Measurements from ENCODE around the gene ARL4A. TPM values are rescaled to one million over a fixed set of nuclear protein-coding genes. Genes with fewer than 3 reads are reported as not detected.
"Not testable (repeated sequence)": the region's sequence is repeated elsewhere in the genome, so short reads cannot be mapped to it uniquely, and the experiment has no call there.

Gene ARL4A
- total RNA-seq, 1 donor: 129 TPM

- H3K9me3 ChIP-seq (ENCODE audit: low read depth, low read length): no peaks in the 10 kb centered on the region
- peaks cover 15% of the 10 kb centered on the region for H3K4me1 ChIP-seq (ENCODE audit: insufficient read depth, low read length)
- H3K4me3 ChIP-seq (ENCODE audit: low read length): peak overlapping the region; percentile 78
- no peaks in the 10 kb centered on the region for H3K27me3 ChIP-seq (ENCODE audit: insufficient read depth, low read length)
Measured at GRCh38 chr7:12686234-12686890, 1.1 kb upstream of the ARL4A start.

GRCh38 chr7:12687718-12688171, 312 bp downstream of the ARL4A start:
- peak overlapping the region; percentile 78 for H3K4me3 ChIP-seq (ENCODE audit: low read length)
- no peaks in the 10 kb centered on the region for H3K9me3 ChIP-seq (ENCODE audit: low read depth, low read length)
- peaks cover 15% of the 10 kb centered on the region for H3K4me1 ChIP-seq (ENCODE audit: insufficient read depth, low read length)
- H3K27me3 ChIP-seq (ENCODE audit: insufficient read depth, low read length): no peaks in the 10 kb centered on the region

GRCh38 chr7:12688485-12689170, 1.2 kb downstream of the ARL4A start:
- H3K9me3 ChIP-seq (ENCODE audit: low read depth, low read length); H3K4me3 ChIP-seq (ENCODE audit: low read length); H3K27me3 ChIP-seq (ENCODE audit: insufficient read depth, low read length): not testable (repeated sequence)
- peaks cover 15% of the 10 kb centered on the region for H3K4me1 ChIP-seq (ENCODE audit: insufficient read depth, low read length)

GRCh38 chr7:12689451-12689850, 2.0 kb downstream of the ARL4A start:
- no peaks in the 10 kb centered on the region for H3K9me3 ChIP-seq (ENCODE audit: low read depth, low read length)

GRCh38 chr7:12690041-12690878, 2.8 kb downstream of the ARL4A start:
- peaks cover 15% of the 10 kb centered on the region for H3K4me1 ChIP-seq (ENCODE audit: insufficient read depth, low read length)
- no peak overlapping the region for H3K4me3 ChIP-seq (ENCODE audit: low read length)
- no peaks in the 10 kb centered on the region for H3K9me3 ChIP-seq (ENCODE audit: low read depth, low read length)
- H3K27me3 ChIP-seq (ENCODE audit: insufficient read depth, low read length): no peaks in the 10 kb centered on the region

More at GRCh38 chr7:12689451-12689850, 2.0 kb downstream of the ARL4A start:
- Histone ChIP-seq H3K4me3 (ENCODE audit: low read length) (no peak overlapping the region), H3K27me3 (ENCODE audit: insufficient read depth, low read length) (no peaks in the 10 kb centered on the region), H3K4me1 (ENCODE audit: insufficient read depth, low read length) (peaks cover 15% of the 10 kb centered on the region)

GRCh38 chr7:12691388-12691787, 4.0 kb downstream of the ARL4A start:
- H3K4me1 ChIP-seq (ENCODE audit: insufficient read depth, low read length); H3K9me3 ChIP-seq (ENCODE audit: low read depth, low read length); H3K27me3 ChIP-seq (ENCODE audit: insufficient read depth, low read length); H3K4me3 ChIP-seq (ENCODE audit: low read length): not testable (repeated sequence)

GRCh38 chr7:12692035-12692434, 4.6 kb downstream of the ARL4A start:
- H3K9me3 ChIP-seq (ENCODE audit: low read depth, low read length): no peaks in the 10 kb centered on the region
- no peak overlapping the region for H3K4me3 ChIP-seq (ENCODE audit: low read length)
- no peaks in the 10 kb centered on the region for H3K27me3 ChIP-seq (ENCODE audit: insufficient read depth, low read length)
- H3K4me1 ChIP-seq (ENCODE audit: insufficient read depth, low read length): peaks cover 8% of the 10 kb centered on the region

- H3K4me3 ChIP-seq (ENCODE audit: low read length): no peak overlapping the region
- H3K27me3 ChIP-seq (ENCODE audit: insufficient read depth, low read length): no peaks in the 10 kb centered on the region
- no peaks in the 10 kb centered on the region for H3K9me3 ChIP-seq (ENCODE audit: low read depth, low read length)
- peaks cover 5% of the 10 kb centered on the region for H3K4me1 ChIP-seq (ENCODE audit: insufficient read depth, low read length)
Measured at GRCh38 chr7:12692479-12693259, 5.2 kb downstream of the ARL4A start.

- no peak overlapping the region for H3K4me3 ChIP-seq (ENCODE audit: low read length)
- H3K27me3 ChIP-seq (ENCODE audit: insufficient read depth, low read length): no peaks in the 10 kb centered on the region
- H3K4me1 ChIP-seq (ENCODE audit: insufficient read depth, low read length): no peaks in the 10 kb centered on the region
- no peaks in the 10 kb centered on the region for H3K9me3 ChIP-seq (ENCODE audit: low read depth, low read length)
Measured at GRCh38 chr7:12694817-12695216, 7.4 kb downstream of the ARL4A start.

- Histone ChIP-seq H3K4me1 (ENCODE audit: insufficient read depth, low read length) (no peaks in the 10 kb centered on the region), H3K4me3 (ENCODE audit: low read length) (no peak overlapping the region), H3K27me3 (ENCODE audit: insufficient read depth, low read length) (no peaks in the 10 kb centered on the region), H3K9me3 (ENCODE audit: low read depth, low read length) (no peaks in the 10 kb centered on the region)
Measured at GRCh38 chr7:12695965-12696364, 8.5 kb downstream of the ARL4A start.

- no peaks in the 10 kb centered on the region for H3K4me1 ChIP-seq (ENCODE audit: insufficient read depth, low read length)
- no peaks in the 10 kb centered on the region for H3K9me3 ChIP-seq (ENCODE audit: low read depth, low read length)
- no peaks in the 10 kb centered on the region for H3K27me3 ChIP-seq (ENCODE audit: insufficient read depth, low read length)
- no peak overlapping the region for H3K4me3 ChIP-seq (ENCODE audit: low read length)
Measured at GRCh38 chr7:12699299-12699698, 11.9 kb downstream of the ARL4A start.

- no peaks in the 10 kb centered on the region for H3K27me3 ChIP-seq (ENCODE audit: insufficient read depth, low read length)
- no peaks in the 10 kb centered on the region for H3K4me1 ChIP-seq (ENCODE audit: insufficient read depth, low read length)
- no peaks in the 10 kb centered on the region for H3K9me3 ChIP-seq (ENCODE audit: low read depth, low read length)
- H3K4me3 ChIP-seq (ENCODE audit: low read length): no peak overlapping the region
Measured at GRCh38 chr7:12701433-12701832, 14.0 kb downstream of the ARL4A start.

- Histone ChIP-seq H3K9me3 (ENCODE audit: low read depth, low read length) (no peaks in the 10 kb centered on the region), H3K4me3 (ENCODE audit: low read length) (no peak overlapping the region), H3K27me3 (ENCODE audit: insufficient read depth, low read length) (no peaks in the 10 kb centered on the region), H3K4me1 (ENCODE audit: insufficient read depth, low read length) (no peaks in the 10 kb centered on the region)
Measured at GRCh38 chr7:12703881-12704280, 16.4 kb downstream of the ARL4A start.

GRCh38 chr7:12705878-12706277, 18.4 kb downstream of the ARL4A start:
- no peaks in the 10 kb centered on the region for H3K9me3 ChIP-seq (ENCODE audit: low read depth, low read length)
- H3K4me3 ChIP-seq (ENCODE audit: low read length): no peak overlapping the region
- no peaks in the 10 kb centered on the region for H3K4me1 ChIP-seq (ENCODE audit: insufficient read depth, low read length)
- H3K27me3 ChIP-seq (ENCODE audit: insufficient read depth, low read length): no peaks in the 10 kb centered on the region

All from mononuclear cell (primary cell).